DND-41 (cell line): ENCODE measurements around the gene CRACR2A.

ENCODE experiments used
- ATAC-seq: fragments of 200-7000 bp; cut with Tn5 transposase; 3 replicates; pipeline ENCODE4 v1.9.1; 2021; ENCODE audit warnings: low read depth; ENCODE audit not compliant: insufficient read depth
- DNase-seq: peaks from one replicate; pipeline ENCODE4 v3.0.0-alpha.2; 2020
- H2AFZ ChIP-seq: 2 replicates; pipeline ENCODE4 v1.6.0; 2012; ENCODE audit warnings: low read depth, low read length
- H3K27ac ChIP-seq: 2 replicates; pipeline ENCODE4 v1.5.1; 2012; ENCODE audit warnings: low read length, inconsistent platforms
- H3K27me3 ChIP-seq: fragments of 200-600 bp; sonication (generic); 2 replicates; pipeline ENCODE4 v1.6.0; 2012; ENCODE audit warnings: low read length, mild to moderate bottlenecking, inconsistent platforms; ENCODE audit not compliant: insufficient read depth, poor library complexity
- H3K36me3 ChIP-seq: 2 replicates; pipeline ENCODE4 v1.5.1; 2012; ENCODE audit warnings: low read length, inconsistent platforms; ENCODE audit not compliant: insufficient read depth
- H3K4me1 ChIP-seq: 2 replicates; pipeline ENCODE4 v1.5.1; 2012; ENCODE audit warnings: mild to moderate bottlenecking, low read length; ENCODE audit not compliant: insufficient read depth
- H3K4me2 ChIP-seq: 2 replicates; pipeline ENCODE4 v1.6.0; 2012; ENCODE audit warnings: mild to moderate bottlenecking, moderate library complexity, low read length, inconsistent platforms; ENCODE audit not compliant: insufficient read depth
- H3K4me3 ChIP-seq, 2 experiments: fragments of 200-600 bp in 1 of 2; shearing (Covaris generic) in 1 of 2; 2 replicates each; pipeline ENCODE4 v1.5.1; 2012 to 2016; ENCODE audit warnings: inconsistent platforms in 2 of 2, low read length in 2 of 2, mild to moderate bottlenecking in 2 of 2, low read depth in 1 of 2, moderate library complexity in 1 of 2
- H3K79me2 ChIP-seq: 2 replicates; pipeline ENCODE4 v1.6.0; 2012; ENCODE audit warnings: low read length, inconsistent platforms; ENCODE audit not compliant: insufficient read depth
- H3K9ac ChIP-seq: 2 replicates; pipeline ENCODE4 v1.6.0; 2012; ENCODE audit warnings: low read depth, mild to moderate bottlenecking, inconsistent platforms, low read length, moderate library complexity
- H3K9me3 ChIP-seq: 2 replicates; pipeline ENCODE4 v1.5.1; 2012; ENCODE audit warnings: low read length, moderate library complexity, mild to moderate bottlenecking, inconsistent platforms; ENCODE audit not compliant: insufficient read depth, severe bottlenecking
- H4K20me1 ChIP-seq: 2 replicates; pipeline ENCODE4 v1.6.0; 2012; ENCODE audit warnings: low read length; ENCODE audit not compliant: insufficient read depth
- EZH2 ChIP-seq: IDR thresholded peaks from 3 replicates; pipeline ENCODE4 v1.6.1; 2012; ENCODE audit warnings: borderline replicate concordance, low read depth, mild to moderate bottlenecking, moderate library complexity, low read length, inconsistent platforms; ENCODE audit not compliant: severe bottlenecking
- TF ChIP-seq, protein P1 (sequence below): IDR thresholded peaks from 2 replicates; pipeline ENCODE4 v1.5.1; 2012; ENCODE audit warnings: borderline replicate concordance, low read length, moderate library complexity, mild to moderate bottlenecking; ENCODE audit not compliant: poor library complexity, severe bottlenecking; ENCODE audit errors: extremely low read depth

CRACR2A gene, protein sequence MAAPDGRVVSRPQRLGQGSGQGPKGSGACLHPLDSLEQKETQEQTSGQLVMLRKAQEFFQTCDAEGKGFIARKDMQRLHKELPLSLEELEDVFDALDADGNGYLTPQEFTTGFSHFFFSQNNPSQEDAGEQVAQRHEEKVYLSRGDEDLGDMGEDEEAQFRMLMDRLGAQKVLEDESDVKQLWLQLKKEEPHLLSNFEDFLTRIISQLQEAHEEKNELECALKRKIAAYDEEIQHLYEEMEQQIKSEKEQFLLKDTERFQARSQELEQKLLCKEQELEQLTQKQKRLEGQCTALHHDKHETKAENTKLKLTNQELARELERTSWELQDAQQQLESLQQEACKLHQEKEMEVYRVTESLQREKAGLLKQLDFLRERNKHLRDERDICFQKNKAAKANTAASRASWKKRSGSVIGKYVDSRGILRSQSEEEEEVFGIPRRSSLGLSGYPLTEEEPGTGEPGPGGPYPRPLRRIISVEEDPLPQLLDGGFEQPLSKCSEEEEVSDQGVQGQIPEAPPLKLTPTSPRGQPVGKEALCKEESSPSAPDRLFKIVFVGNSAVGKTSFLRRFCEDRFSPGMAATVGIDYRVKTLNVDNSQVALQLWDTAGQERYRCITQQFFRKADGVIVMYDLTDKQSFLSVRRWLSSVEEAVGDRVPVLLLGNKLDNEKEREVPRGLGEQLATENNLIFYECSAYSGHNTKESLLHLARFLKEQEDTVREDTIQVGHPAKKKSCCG

DNA sequence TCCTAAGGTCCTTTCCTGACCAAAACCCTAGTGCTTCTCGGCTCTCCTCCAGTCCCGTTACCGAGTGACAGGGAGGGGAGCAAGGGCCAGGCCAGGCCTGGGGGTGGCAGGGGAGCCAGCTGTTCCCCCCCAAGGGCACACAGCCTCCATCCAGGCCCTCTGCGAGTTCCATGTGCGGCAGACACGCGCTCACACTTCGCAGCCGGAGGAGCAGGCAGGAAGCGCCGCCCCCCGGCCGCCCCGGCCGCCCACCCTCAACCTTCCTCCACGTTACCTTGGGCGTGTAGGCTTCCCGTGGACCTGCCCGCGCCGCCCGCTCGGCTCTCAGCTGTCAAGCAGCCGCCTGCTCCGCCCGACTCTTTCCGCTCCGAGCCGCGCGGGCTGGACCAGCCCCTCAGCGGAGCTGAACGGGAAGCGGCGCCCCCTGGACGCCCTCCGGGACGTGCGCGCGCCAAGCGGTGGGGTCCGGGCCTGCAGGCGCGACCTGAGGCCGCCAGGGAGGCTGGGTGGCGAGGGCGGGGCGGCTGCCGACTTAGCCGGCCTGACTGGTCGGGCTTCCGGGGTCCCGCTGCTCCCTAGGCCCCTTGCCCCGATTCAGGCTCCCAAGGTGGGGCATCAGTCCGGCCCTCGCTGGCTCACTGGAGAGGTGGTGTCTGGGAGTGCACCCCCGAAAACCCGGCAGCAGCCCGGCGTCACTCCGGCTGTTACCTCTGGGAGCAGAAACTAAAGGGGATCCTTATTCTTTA, at the start of gene CRACR2A:
CRACR2A (minus strand) TSS at position 369 of the 746 bp plus-strand sequence. CDS start 56,110 bp downstream, outside the sequence.
- Histone ChIP-seq H3K36me3 (peaks cover 5% of the 10 kb centered on the region; the same call in 1 of the 2 replicates), H3K4me3 (peak within 1 kb of the TSS; percentile 65 to 78), H3K79me2 (peaks cover 62% of the 10 kb centered on the region), H3K9ac (peak within 1 kb of the TSS; percentile 96), H3K4me1 (peaks cover 42% of the 10 kb centered on the region), H4K20me1 (peaks cover 3% of the 10 kb centered on the region; the same call in 1 of the 2 replicates), H3K27me3 (no peaks in the 10 kb centered on the region), H2AFZ (peak within 1 kb of the TSS; percentile 82), H3K4me2 (peak within 1 kb of the TSS; percentile 86), H3K9me3 (no peaks in the 10 kb centered on the region), H3K27ac (peak within 1 kb of the TSS; percentile 99)
- no peak for TF ChIP-seq EZH2
- TF ChIP-seq, protein P1, sequence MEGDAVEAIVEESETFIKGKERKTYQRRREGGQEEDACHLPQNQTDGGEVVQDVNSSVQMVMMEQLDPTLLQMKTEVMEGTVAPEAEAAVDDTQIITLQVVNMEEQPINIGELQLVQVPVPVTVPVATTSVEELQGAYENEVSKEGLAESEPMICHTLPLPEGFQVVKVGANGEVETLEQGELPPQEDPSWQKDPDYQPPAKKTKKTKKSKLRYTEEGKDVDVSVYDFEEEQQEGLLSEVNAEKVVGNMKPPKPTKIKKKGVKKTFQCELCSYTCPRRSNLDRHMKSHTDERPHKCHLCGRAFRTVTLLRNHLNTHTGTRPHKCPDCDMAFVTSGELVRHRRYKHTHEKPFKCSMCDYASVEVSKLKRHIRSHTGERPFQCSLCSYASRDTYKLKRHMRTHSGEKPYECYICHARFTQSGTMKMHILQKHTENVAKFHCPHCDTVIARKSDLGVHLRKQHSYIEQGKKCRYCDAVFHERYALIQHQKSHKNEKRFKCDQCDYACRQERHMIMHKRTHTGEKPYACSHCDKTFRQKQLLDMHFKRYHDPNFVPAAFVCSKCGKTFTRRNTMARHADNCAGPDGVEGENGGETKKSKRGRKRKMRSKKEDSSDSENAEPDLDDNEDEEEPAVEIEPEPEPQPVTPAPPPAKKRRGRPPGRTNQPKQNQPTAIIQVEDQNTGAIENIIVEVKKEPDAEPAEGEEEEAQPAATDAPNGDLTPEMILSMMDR: peak; percentile 79
- DNase-seq: peak; percentile 90
- peak; percentile 87 for ATAC-seq

- no peak for DNase-seq
- H3K27ac ChIP-seq: no peak overlapping the region
- no peaks in the 10 kb centered on the region for H3K9me3 ChIP-seq
- H4K20me1 ChIP-seq: no peaks in the 10 kb centered on the region
- no peak overlapping the region for H2AFZ ChIP-seq
- TF ChIP-seq EZH2: no peak
- TF ChIP-seq, protein P1: no peak
- no peak overlapping the region for H3K9ac ChIP-seq
- H3K79me2 ChIP-seq: no peaks in the 10 kb centered on the region
- no peaks in the 10 kb centered on the region for H3K27me3 ChIP-seq
- H3K4me2 ChIP-seq: no peak overlapping the region
- no peak overlapping the region for H3K4me3 ChIP-seq
- no peaks in the 10 kb centered on the region for H3K4me1 ChIP-seq
- no peaks in the 10 kb centered on the region for H3K36me3 ChIP-seq
- ATAC-seq: no peak
These were observed 44.7 kb upstream of the CRACR2A start for GRCh38 chr12:3797531-3798048.

DNA sequence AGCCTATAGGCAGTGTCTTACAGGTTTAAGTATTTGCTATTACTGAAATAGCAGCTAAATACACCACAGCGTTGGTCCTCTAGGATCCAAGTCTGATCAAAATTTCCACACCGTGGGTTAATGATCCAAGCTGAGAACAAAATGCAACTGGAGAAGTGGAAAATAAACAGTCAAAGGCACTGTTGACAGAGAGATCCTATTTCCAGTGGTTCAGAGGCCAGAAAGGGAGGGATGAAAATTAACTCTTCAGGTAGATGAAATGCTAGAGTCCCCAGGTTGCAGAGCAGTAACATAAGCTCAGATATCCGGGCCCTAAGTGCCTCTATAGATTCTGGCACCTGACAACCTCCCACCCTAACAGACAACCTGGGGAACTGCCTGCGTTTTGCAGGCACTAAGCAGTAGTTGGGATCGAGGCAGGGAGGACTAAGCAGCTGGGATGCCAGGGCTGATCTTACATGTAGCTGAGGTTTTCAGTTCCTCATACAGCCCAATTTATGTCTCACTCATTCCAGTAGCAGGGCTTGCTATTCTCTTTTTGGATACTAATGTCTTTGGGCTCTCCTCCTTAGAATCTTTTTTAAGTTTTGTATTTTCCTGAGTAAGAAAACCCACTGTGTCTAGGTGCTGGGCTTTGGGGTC, 42.7 kb upstream of the CRACR2A start:
- no peak for ATAC-seq
- Histone ChIP-seq H3K79me2 (no peaks in the 10 kb centered on the region), H3K27ac (no peak overlapping the region), H4K20me1 (no peaks in the 10 kb centered on the region), H3K9ac (no peak overlapping the region), H2AFZ (no peak overlapping the region), H3K36me3 (no peaks in the 10 kb centered on the region), H3K4me3 (no peak overlapping the region), H3K4me2 (no peak overlapping the region), H3K27me3 (no peaks in the 10 kb centered on the region), H3K4me1 (no peaks in the 10 kb centered on the region), H3K9me3 (no peaks in the 10 kb centered on the region)
- DNase-seq: no peak
- TF ChIP-seq, protein P1: no peak
- no peak for TF ChIP-seq EZH2
